ENCODE results near the gene SLC27A6.

Gene SLC27A6

DNA sequence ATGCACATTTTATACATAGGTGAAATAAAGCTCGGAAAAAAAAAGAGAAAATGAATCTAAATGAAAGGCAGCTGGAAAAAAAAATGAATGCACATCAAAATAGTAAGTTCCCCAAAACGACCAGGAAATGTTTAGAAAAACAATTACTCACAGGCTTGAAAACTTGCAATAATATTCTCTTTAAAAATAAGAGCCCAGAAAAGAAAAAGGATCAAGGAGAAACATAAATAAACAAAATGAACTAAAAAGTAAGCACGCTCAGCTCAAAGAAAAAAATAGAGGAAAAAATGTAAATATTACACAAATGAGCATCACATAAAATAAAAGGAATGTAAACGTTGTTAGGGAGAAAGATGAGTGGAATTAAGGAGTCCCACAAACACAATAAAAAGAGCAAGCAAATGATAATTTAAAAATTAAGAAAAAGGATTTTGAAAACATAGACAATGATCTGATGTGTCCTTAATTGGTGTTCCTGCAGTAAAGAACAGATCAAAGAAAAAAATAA lies 54.2 kb downstream of the SLC27A6 start:
- no peak for TF ChIP-seq TAF1 (IDR thresholded peaks at IDR 0.05; ENCODE audit: low read depth)
- no peak for TF ChIP-seq REST (IDR thresholded peaks at IDR 0.05; ENCODE audit: low read depth)
- TF ChIP-seq EGR1 (IDR thresholded peaks at IDR 0.05), result no peak
- TF ChIP-seq ZBTB7A (IDR thresholded peaks at IDR 0.05; ENCODE audit: low read depth), result no peak
- TF ChIP-seq CEBPB (IDR thresholded peaks at IDR 0.05), result no peak
- TF ChIP-seq EP300 (IDR thresholded peaks at IDR 0.05; ENCODE audit: borderline replicate concordance), result no peak
- no peak for TF ChIP-seq CREB1 (IDR thresholded peaks at IDR 0.05; ENCODE audit: low read depth)
- TF ChIP-seq MAX (IDR thresholded peaks at IDR 0.05), result no peak
- no peak for TF ChIP-seq TEAD4 (IDR thresholded peaks at IDR 0.05)
- TF ChIP-seq RAD21 (IDR thresholded peaks at IDR 0.05; ENCODE audit: low read depth), result no peak
- TF ChIP-seq NFIC (IDR thresholded peaks at IDR 0.05), result no peak
- no peak for TF ChIP-seq FOXM1 (IDR thresholded peaks at IDR 0.05; ENCODE audit: borderline replicate concordance, low read depth)
- TF ChIP-seq YY1 (IDR thresholded peaks at IDR 0.05; ENCODE audit: low read depth), result no peak
- no peak for TF ChIP-seq USF1 (IDR thresholded peaks at IDR 0.05)
- TF ChIP-seq TCF12 (IDR thresholded peaks at IDR 0.05; ENCODE audit: low read depth), result no peak

GRCh38 chr5:129020683-129021082 lies 55.4 kb downstream of the SLC27A6 start:
- TF ChIP-seq TEAD4 (IDR thresholded peaks at IDR 0.05), result no peak
- TF ChIP-seq CREB1 (IDR thresholded peaks at IDR 0.05; ENCODE audit: low read depth), result no peak
- TF ChIP-seq MAX (IDR thresholded peaks at IDR 0.05), result no peak

GRCh38 chr5:129021744-129022143 lies 56.5 kb downstream of the SLC27A6 start:
- TF ChIP-seq CEBPB (IDR thresholded peaks at IDR 0.05), result no peak
- no peak for TF ChIP-seq USF1 (IDR thresholded peaks at IDR 0.05)
- TF ChIP-seq TCF12 (IDR thresholded peaks at IDR 0.05; ENCODE audit: low read depth), result no peak
- no peak for TF ChIP-seq MAX (IDR thresholded peaks at IDR 0.05)
- no peak for TF ChIP-seq EP300 (IDR thresholded peaks at IDR 0.05; ENCODE audit: borderline replicate concordance)
- no peak for TF ChIP-seq NFIC (IDR thresholded peaks at IDR 0.05)
- TF ChIP-seq ZBTB7A (IDR thresholded peaks at IDR 0.05; ENCODE audit: low read depth), result no peak
- no peak for TF ChIP-seq YY1 (IDR thresholded peaks at IDR 0.05; ENCODE audit: low read depth)
- TF ChIP-seq TEAD4 (IDR thresholded peaks at IDR 0.05), result no peak

DNA sequence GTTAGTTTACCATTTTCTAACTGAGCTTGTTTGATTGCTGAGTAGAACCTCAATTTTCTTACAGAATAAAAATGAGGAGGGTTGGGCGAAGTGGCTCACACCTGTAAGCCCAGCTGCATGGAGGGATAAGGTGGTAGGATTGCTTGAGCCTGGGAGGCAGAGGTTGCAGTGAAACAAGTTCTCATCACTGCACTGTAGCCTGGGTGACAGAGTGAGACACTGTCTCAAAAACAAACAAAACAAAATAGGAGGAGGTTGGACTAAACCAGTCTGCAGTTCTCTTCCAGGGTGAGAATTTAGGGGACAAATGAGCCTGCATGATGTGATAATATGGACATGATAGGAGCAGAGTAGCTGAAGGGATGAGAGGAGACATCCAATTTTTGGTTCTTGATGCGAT lies 57.3 kb downstream of the SLC27A6 start:
- TF ChIP-seq RAD21 (IDR thresholded peaks at IDR 0.05; ENCODE audit: low read depth) (no peak), EGR1 (IDR thresholded peaks at IDR 0.05) (no peak), USF1 (IDR thresholded peaks at IDR 0.05) (no peak), MAX (IDR thresholded peaks at IDR 0.05) (no peak), FOXM1 (IDR thresholded peaks at IDR 0.05; ENCODE audit: borderline replicate concordance, low read depth) (no peak), TEAD4 (IDR thresholded peaks at IDR 0.05) (no peak), TAF1 (IDR thresholded peaks at IDR 0.05; ENCODE audit: low read depth) (no peak)

DNA sequence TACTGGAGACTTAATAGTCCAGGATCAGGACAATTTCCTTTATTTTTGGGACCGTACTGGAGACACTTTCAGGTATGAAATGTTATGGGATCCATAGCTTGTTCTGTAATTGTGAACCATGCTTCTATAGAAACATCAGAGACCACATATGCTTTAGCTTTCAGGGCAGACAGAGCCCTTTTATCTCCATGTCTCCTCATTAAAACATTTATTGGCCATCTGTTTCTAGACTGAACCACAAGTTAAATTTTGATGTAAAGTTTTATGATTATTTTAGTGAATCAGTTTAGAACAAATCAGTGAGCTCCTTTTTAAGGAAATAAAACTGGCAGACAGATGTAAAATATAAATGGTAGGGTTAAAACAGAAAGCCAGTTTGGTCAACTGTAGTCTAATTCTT lies 62.0 kb downstream of the SLC27A6 start:
- TF ChIP-seq NFIC (IDR thresholded peaks at IDR 0.05), result no peak
- no peak for TF ChIP-seq YY1 (IDR thresholded peaks at IDR 0.05; ENCODE audit: low read depth)

DNA sequence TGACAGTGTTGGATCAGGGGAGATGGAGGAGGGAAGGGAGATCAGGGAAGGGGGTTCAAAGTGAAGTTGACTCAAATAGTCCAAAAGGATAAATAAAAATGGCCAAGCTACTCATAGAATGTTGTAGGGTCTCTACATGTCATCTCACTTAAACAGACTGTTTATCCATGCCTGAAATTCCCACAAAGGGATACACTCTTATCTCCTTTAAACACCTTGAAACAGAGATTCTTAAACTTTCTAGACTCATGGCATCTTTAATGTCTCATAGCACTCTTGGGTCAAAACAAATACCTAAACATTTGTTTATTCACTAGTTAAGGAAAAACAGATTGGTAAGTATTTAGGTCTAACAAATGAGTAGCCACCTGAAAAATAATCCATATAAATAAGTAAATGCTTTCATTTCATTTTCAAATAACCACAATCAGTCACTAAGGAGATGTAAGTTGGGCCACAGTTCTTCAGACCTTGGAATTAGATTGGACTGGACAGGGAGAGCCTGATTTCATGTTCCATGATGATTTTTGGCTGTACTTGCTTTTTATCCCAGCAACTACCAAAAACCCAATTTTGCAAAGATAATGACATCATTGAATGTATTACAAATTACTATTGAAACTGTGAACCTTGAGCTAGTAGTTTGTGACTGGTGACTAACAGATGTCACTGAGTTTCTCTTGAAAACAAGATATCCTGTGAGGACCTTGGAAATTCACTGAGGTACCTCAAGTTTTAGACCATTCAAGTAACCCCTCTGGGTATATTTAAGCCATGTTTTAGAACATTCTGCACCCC lies 66.8 kb downstream of the SLC27A6 start:
- TF ChIP-seq CEBPB (IDR thresholded peaks at IDR 0.05) (no peak), YY1 (IDR thresholded peaks at IDR 0.05; ENCODE audit: low read depth) (no peak), NFIC (IDR thresholded peaks at IDR 0.05) (no peak), REST (IDR thresholded peaks at IDR 0.05; ENCODE audit: low read depth) (no peak), USF1 (IDR thresholded peaks at IDR 0.05) (no peak), CREB1 (IDR thresholded peaks at IDR 0.05; ENCODE audit: low read depth) (no peak), MAX (IDR thresholded peaks at IDR 0.05) (no peak), TEAD4 (IDR thresholded peaks at IDR 0.05) (no peak), FOXM1 (IDR thresholded peaks at IDR 0.05; ENCODE audit: borderline replicate concordance, low read depth) (no peak), TAF1 (IDR thresholded peaks at IDR 0.05; ENCODE audit: low read depth) (no peak), RAD21 (IDR thresholded peaks at IDR 0.05; ENCODE audit: low read depth) (no peak), ZBTB7A (IDR thresholded peaks at IDR 0.05; ENCODE audit: low read depth) (no peak), EP300 (IDR thresholded peaks at IDR 0.05; ENCODE audit: borderline replicate concordance) (no peak), TCF12 (IDR thresholded peaks at IDR 0.05; ENCODE audit: low read depth) (no peak), EGR1 (IDR thresholded peaks at IDR 0.05) (no peak)
